ENCODE results near the gene GALNT7. TPM values are rescaled to one million over a fixed set of nuclear protein-coding genes. Genes with fewer than 3 reads are reported as not detected.

Gene GALNT7
- total and polyA plus RNA-seq, 10 of the 15 experiments (the other 5 are each of a cell fraction or from before 2014, with no cell fraction given) = 14.2 to 33.2 (median 28.9) TPM

GRCh38 chr4:173334891-173335752 lies 166.5 kb downstream of the GALNT7 start (continued):
- TF ChIP-seq ZNF687 (IDR thresholded peaks at IDR 0.05) (no peak), STAT1 (conservative IDR thresholded peaks at IDR 0.05) (peak; percentile 90; the same call in 1 of the 2 replicates), LARP7 (IDR thresholded peaks at IDR 0.05) (peak; percentile 56; the same call in 1 of the 2 replicates), CTCF (IDR thresholded peaks at IDR 0.05 in 2 of 3, conservative IDR thresholded peaks at IDR 0.05 in 1 of 3; ENCODE audit: control insufficient read depth in 2 of 3, extremely low read depth in 1 of 3, insufficient read depth in 1 of 3, low read depth in 3 of 3, low read length in 3 of 3) (no peak), HCFC1 (IDR thresholded peaks at IDR 0.05; ENCODE audit: low read length) (peak; percentile 50), IKZF2 (IDR thresholded peaks at IDR 0.05) (0 out of 4 replicates have a peak, but pooled peaks have one; percentile 52 to 59)

Measured in GM12878 (cell line).